ENCODE measurements around the gene LYVE1.

Gene LYVE1

GRCh38 chr11:10518123-10518522 lies 50.3 kb downstream of the LYVE1 start:
- no peak for DNase-seq (ENCODE audit: extremely low read depth, insufficient read length)
- H3K27me3 ChIP-seq (replicated peaks; ENCODE audit: control insufficient read depth, insufficient read depth, low read length): no peaks in the 10 kb centered on the region
- no peak overlapping the region for H3K4me3 ChIP-seq (replicated peaks; ENCODE audit: low read depth, low read length)
- no peak for TF ChIP-seq CTCF (IDR thresholded peaks at IDR 0.05; ENCODE audit: insufficient read depth, low read length, poor library complexity, severe bottlenecking)
- H3K36me3 ChIP-seq (ENCODE audit: control insufficient read depth, insufficient read depth, low read length): no peaks in the 10 kb centered on the region

GRCh38 chr11:10515418-10515817 lies 53.0 kb downstream of the LYVE1 start:
- Histone ChIP-seq H3K27me3 (replicated peaks; ENCODE audit: control insufficient read depth, insufficient read depth, low read length) (no peaks in the 10 kb centered on the region), H3K36me3 (ENCODE audit: control insufficient read depth, insufficient read depth, low read length) (no peaks in the 10 kb centered on the region; the same call in 1 of the 2 replicates), H3K4me3 (replicated peaks; ENCODE audit: low read depth, low read length) (no peak overlapping the region)
- no peak for DNase-seq (ENCODE audit: extremely low read depth, insufficient read length)
- no peak for TF ChIP-seq CTCF (IDR thresholded peaks at IDR 0.05; ENCODE audit: insufficient read depth, low read length, poor library complexity, severe bottlenecking)

GRCh38 chr11:10514709-10515108 lies 53.8 kb downstream of the LYVE1 start:
- no peak for DNase-seq (ENCODE audit: extremely low read depth, insufficient read length)
- no peak for TF ChIP-seq CTCF (IDR thresholded peaks at IDR 0.05; ENCODE audit: insufficient read depth, low read length, poor library complexity, severe bottlenecking)

GRCh38 chr11:10514202-10514601 lies 54.3 kb downstream of the LYVE1 start:
- Histone ChIP-seq H3K36me3 (ENCODE audit: control insufficient read depth, insufficient read depth, low read length) (no peaks in the 10 kb centered on the region; the same call in 1 of the 2 replicates), H3K4me3 (replicated peaks; ENCODE audit: low read depth, low read length) (no peak overlapping the region), H3K27me3 (replicated peaks; ENCODE audit: control insufficient read depth, insufficient read depth, low read length) (no peaks in the 10 kb centered on the region)
- no peak for DNase-seq (ENCODE audit: extremely low read depth, insufficient read length)
- TF ChIP-seq CTCF (IDR thresholded peaks at IDR 0.05; ENCODE audit: insufficient read depth, low read length, poor library complexity, severe bottlenecking): no peak

More at GRCh38 chr11:10514709-10515108, 53.8 kb downstream of the LYVE1 start:
- Histone ChIP-seq H3K4me3 (replicated peaks; ENCODE audit: low read depth, low read length) (no peak overlapping the region), H3K27me3 (replicated peaks; ENCODE audit: control insufficient read depth, insufficient read depth, low read length) (no peaks in the 10 kb centered on the region), H3K36me3 (ENCODE audit: control insufficient read depth, insufficient read depth, low read length) (no peaks in the 10 kb centered on the region; the same call in 1 of the 2 replicates)

- no peak for DNase-seq (ENCODE audit: extremely low read depth, insufficient read length)
- no peak overlapping the region for H3K4me3 ChIP-seq (replicated peaks; ENCODE audit: low read depth, low read length)
These were observed 57.3 kb downstream of the LYVE1 start for GRCh38 chr11:10511181-10511621.

More at GRCh38 chr11:10511181-10511621, 57.3 kb downstream of the LYVE1 start:
- Histone ChIP-seq H3K27me3 (replicated peaks; ENCODE audit: control insufficient read depth, insufficient read depth, low read length) (no peaks in the 10 kb centered on the region), H3K36me3 (ENCODE audit: control insufficient read depth, insufficient read depth, low read length) (no peaks in the 10 kb centered on the region; the same call in 1 of the 2 replicates)
- no peak for TF ChIP-seq CTCF (IDR thresholded peaks at IDR 0.05; ENCODE audit: insufficient read depth, low read length, poor library complexity, severe bottlenecking)
